BJ (cell line): ENCODE measurements around the gene WDR7. TPM values are rescaled to one million over a fixed set of nuclear protein-coding genes. Genes with fewer than 3 reads are reported as not detected.
A peak's percentile ranks its signal among the peaks of the same experiment; 100 is the strongest.

Source experiments
- CTCF ChIA-PET: fragments of 350-600 bp; formaldehyde crosslinking; extraction: SDS; loops from one replicate; lab custom pipeline; 2021; ENCODE audit warnings: antibody characterized with exemption, inconsistent platforms; lab: Yijun Ruan, JAX
- POLR2A ChIA-PET: fragments of 300-600 bp; sonication (Branson Sonifier 250); formaldehyde crosslinking; extraction: SDS; loops from one replicate; lab custom pipeline; 2021; ENCODE audit warnings: antibody characterized with exemption; lab: Charles Lee
- DNase-seq: peaks from one replicate; pipeline ENCODE4 v3.0.0-alpha.2; 2011; ENCODE audit warnings: low read depth
- H3K27me3 ChIP-seq: 2 replicates; pipeline ENCODE4 v1.6.0; 2011; ENCODE audit warnings: low read length; ENCODE audit not compliant: control insufficient read depth, insufficient read depth
- H3K36me3 ChIP-seq: 2 replicates; pipeline ENCODE4 v1.5.1; 2011; ENCODE audit warnings: low read length; ENCODE audit not compliant: control insufficient read depth, insufficient read depth
- H3K4me3 ChIP-seq: 2 replicates; pipeline ENCODE4 v1.5.1; 2011; ENCODE audit warnings: low read depth, mild to moderate bottlenecking, control low read depth, low read length
- polyA plus RNA-seq: library from polyadenylated mRNA; depleted of rRNA; stranded (reverse); fragments of >200 nt; gene quantifications from 2 replicates; pipeline ENCODE4 v1.2.3, GENCODE V29; 2011
- TF ChIP-seq, protein P1 (sequence below): IDR thresholded peaks from 2 replicates; pipeline ENCODE4 v1.5.1; 2011; ENCODE audit warnings: low read depth, mild to moderate bottlenecking, control low read depth, inconsistent platforms, low read length, moderate library complexity; ENCODE audit not compliant: insufficient read depth

Gene WDR7
- polyA plus RNA-seq, 1 experiment: 9.7 TPM

DNA sequence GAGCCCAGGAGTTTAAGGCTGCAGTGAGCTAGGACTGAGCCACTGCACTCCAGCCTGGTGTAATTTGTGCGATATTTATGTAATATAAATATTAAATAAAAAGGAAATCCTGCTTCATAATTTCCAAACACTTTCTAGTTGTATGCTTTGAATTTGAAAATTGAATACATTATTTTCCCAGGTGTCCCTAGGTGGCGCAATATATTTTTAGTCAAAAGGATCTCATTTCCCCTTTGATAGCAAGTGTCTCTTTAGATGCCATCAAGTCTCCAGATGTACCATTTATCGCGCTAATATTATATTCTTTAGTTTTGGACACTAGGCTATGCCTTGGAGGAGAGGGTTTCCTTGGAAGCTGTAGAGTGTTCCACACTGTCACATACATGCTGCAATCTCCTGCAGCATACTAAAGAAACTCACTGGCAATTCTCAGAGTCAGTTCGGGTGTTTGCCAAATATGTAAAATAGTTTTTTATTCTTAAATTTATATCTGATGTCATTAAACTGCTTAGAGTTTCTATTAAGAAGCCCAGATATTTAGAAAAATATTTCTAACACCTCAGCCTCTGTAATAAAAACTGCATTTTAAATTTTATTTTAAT, 5.6 kb upstream of the WDR7 start:
- POLR2A ChIA-PET: no interaction called here
- TF ChIP-seq, protein P1, sequence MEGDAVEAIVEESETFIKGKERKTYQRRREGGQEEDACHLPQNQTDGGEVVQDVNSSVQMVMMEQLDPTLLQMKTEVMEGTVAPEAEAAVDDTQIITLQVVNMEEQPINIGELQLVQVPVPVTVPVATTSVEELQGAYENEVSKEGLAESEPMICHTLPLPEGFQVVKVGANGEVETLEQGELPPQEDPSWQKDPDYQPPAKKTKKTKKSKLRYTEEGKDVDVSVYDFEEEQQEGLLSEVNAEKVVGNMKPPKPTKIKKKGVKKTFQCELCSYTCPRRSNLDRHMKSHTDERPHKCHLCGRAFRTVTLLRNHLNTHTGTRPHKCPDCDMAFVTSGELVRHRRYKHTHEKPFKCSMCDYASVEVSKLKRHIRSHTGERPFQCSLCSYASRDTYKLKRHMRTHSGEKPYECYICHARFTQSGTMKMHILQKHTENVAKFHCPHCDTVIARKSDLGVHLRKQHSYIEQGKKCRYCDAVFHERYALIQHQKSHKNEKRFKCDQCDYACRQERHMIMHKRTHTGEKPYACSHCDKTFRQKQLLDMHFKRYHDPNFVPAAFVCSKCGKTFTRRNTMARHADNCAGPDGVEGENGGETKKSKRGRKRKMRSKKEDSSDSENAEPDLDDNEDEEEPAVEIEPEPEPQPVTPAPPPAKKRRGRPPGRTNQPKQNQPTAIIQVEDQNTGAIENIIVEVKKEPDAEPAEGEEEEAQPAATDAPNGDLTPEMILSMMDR: peak; percentile 52
- Histone ChIP-seq H3K4me3 (no peak overlapping the region), H3K36me3 (no peaks in the 10 kb centered on the region), H3K27me3 (no peaks in the 10 kb centered on the region)
- CTCF ChIA-PET: interaction anchor here (0.6 kb wide), 1 partner anchor 46 kb away, joined by 3 read pairs; no protein-coding TSS in a partner anchor
- DNase-seq: no peak

DNA sequence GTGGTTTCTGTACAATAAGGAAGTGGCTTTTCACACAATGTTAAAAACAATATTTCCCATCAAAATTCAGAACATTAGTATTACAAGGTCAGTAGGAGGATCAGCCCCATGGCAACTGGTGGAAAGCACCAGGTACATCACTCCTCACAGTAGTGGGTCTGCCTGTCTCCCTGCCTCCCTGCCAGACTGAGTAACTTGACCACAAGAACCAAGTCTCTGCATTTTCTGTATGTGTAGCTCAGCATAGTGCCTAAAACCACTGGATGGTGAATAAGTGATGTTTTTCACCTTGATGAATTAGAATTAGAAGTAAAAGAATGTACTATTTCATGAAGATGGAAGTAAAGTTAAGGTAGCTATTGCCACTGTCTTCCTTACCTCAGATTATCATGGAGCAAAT, 4.1 kb upstream of the WDR7 start:
- POLR2A ChIA-PET: no interaction called here
- no peaks in the 10 kb centered on the region for H3K36me3 ChIP-seq
- no peaks in the 10 kb centered on the region for H3K27me3 ChIP-seq
- CTCF ChIA-PET: no interaction called here
- no peak for DNase-seq
- H3K4me3 ChIP-seq: no peak overlapping the region
- TF ChIP-seq, protein P1: no peak

DNA sequence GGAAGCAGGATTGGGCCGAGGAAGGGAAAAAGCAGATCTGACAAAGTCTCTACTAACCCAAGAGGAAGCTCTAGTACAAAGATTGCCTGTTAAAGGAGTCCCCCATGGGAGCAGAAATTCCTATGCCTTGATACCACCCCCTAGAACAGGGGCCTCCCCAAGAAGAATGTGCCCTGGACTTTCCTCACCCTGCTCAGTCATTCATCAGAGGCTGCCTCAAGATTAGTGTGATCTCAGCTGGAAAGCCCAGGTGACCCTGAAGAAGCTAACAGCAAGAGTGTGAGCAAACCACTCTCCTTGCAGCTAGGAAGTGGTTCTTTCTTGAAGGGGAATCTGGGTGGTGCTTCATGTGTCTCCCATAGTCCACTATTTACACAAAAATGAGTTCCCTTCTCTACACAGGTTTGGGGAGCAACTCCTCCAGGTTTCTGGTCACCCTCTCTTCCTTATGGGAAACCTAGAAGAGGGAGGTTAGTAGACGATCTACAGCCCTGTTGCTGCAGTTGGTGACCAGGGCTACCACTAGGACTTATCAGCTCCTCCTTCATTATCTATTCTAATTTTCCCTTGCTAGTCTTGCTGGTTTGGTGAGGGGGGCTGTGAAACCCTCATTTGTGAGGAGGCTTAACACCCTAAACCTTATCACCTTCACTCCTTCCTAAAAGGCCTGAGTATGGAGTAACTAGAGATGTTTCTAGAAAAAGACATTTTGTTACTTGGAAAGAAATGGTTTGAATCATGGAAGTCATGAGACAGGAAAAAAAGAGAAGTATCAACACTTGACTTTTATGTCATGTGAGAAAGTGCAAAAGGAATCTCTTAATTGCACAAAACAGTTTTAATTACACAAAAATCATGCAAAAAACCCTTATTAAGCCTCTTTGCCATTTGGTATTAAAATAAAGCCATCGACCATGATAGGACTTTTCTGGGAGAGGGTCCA, 2.9 kb upstream of the WDR7 start:
- ChIA-PET CTCF (interaction anchor here (1.2 kb wide), 1 partner anchor 9 kb away, joined by 3 read pairs; the partner anchor contains the start of gene TXNL1), POLR2A (no interaction called here)
- TF ChIP-seq, protein P1: no peak
- no peak for DNase-seq
- H3K27me3 ChIP-seq: no peaks in the 10 kb centered on the region
- H3K4me3 ChIP-seq: no peak overlapping the region
- no peaks in the 10 kb centered on the region for H3K36me3 ChIP-seq

DNA sequence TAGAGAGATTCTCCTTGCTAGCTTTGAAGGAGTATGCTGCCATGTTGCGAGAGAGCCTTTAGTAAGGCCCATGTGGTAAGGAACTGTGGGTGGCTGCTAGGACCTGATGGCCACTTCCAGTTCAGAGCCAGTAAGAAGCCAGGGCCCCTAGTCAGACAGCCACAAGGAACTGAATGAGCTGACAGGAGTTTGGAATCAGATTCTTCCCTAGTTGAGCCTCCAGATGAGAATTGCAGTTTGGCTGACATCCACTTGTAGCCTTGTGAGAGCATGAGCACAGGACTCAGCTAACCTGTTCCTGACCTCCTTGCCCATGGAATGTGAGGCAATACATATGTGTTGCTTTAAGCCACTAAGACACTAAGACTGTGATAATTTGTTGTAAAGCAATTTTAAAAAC, 1.2 kb upstream of the WDR7 start:
- TF ChIP-seq, protein P1: no peak
- no peak for DNase-seq
- Histone ChIP-seq H3K27me3 (no peaks in the 10 kb centered on the region), H3K4me3 (no peak overlapping the region), H3K36me3 (no peaks in the 10 kb centered on the region)
- POLR2A ChIA-PET: no interaction called here
- CTCF ChIA-PET: no interaction called here

DNA sequence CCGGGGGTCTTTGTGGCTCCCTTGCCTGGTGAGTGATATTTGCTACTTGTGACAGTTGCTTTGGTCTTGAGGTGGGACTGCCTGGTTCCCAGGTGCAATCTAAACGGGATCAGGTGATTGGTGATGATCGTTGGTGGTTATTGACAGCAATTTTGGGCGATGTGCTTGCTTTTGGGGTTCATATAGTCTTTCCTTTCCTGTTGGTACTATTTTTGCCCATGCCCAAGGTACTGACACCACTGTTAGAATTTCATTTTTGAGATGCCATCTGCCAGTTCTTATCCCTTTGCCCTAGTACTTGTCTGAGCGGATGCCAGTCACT, 573 bp downstream of the WDR7 start:
- DNase-seq: no peak
- peak overlapping the region; percentile 86 for H3K4me3 ChIP-seq
- CTCF ChIA-PET: interaction anchor here (1.0 to 1.7 kb wide), 3 partner anchors 9 to 15 kb away, joined by 3 to 5 read pairs (median 3); no protein-coding TSS in a partner anchor
- TF ChIP-seq, protein P1: no peak
- POLR2A ChIA-PET: no interaction called here
- no peaks in the 10 kb centered on the region for H3K36me3 ChIP-seq
- H3K27me3 ChIP-seq: no peaks in the 10 kb centered on the region
